Activated gamma-delta T cell (primary cell): Measurements from ENCODE around the gene RPN2.

Experiments used
- DNase-seq: peaks from one replicate; lab custom pipeline; 2025; lab: John Stamatoyannopoulos, UW

Gene RPN2

GRCh38 chr20:37266940-37267666 lies 88.0 kb downstream of the RPN2 start:
- no peak for DNase-seq

GRCh38 chr20:37267667-37268313 lies 88.7 kb downstream of the RPN2 start:
- no peak for DNase-seq

- no peak for DNase-seq
These were observed 91.7 kb downstream of the RPN2 start for GRCh38 chr20:37270576-37271420.

- DNase-seq, result no peak
These were observed 92.3 kb downstream of the RPN2 start for GRCh38 chr20:37271421-37271768.

- no peak for DNase-seq
These were observed 94.9 kb downstream of the RPN2 start for GRCh38 chr20:37273988-37274387.

- DNase-seq, result no peak
These were observed 95.9 kb downstream of the RPN2 start for GRCh38 chr20:37274851-37275524.

GRCh38 chr20:37276494-37277252 lies 97.5 kb downstream of the RPN2 start:
- DNase-seq, result no peak

GRCh38 chr20:37277253-37277593 lies 98.1 kb downstream of the RPN2 start:
- no peak for DNase-seq

GRCh38 chr20:37278966-37279590 lies 99.9 kb downstream of the RPN2 start:
- no peak for DNase-seq

GRCh38 chr20:37279820-37280219 lies 100.7 kb downstream of the RPN2 start:
- no peak for DNase-seq

GRCh38 chr20:37280403-37280802 lies 101.3 kb downstream of the RPN2 start:
- no peak for DNase-seq

- DNase-seq, result no peak
These were observed 103.4 kb downstream of the RPN2 start for GRCh38 chr20:37282556-37282955.

- no peak for DNase-seq
These were observed 104.5 kb downstream of the RPN2 start for GRCh38 chr20:37283530-37284195.

GRCh38 chr20:37284691-37285161 lies 105.6 kb downstream of the RPN2 start:
- no peak for DNase-seq

GRCh38 chr20:37285664-37286374 lies 106.7 kb downstream of the RPN2 start:
- DNase-seq, result no peak

- DNase-seq, result no peak
These were observed 109.0 kb downstream of the RPN2 start for GRCh38 chr20:37288091-37288490.

GRCh38 chr20:37290158-37290810 lies 111.2 kb downstream of the RPN2 start:
- no peak for DNase-seq
